Erythroblast (primary cell): ENCODE data around the gene CGAS.

Source experiments
- GATA1 ChIP-seq: IDR thresholded peaks from 2 replicates; pipeline ENCODE4 v1.6.1; 2011; ENCODE audit warnings: low read depth, mild to moderate bottlenecking, control low read depth, low read length, moderate library complexity
- POLR2A ChIP-seq: IDR thresholded peaks from 2 replicates; pipeline ENCODE4 v1.6.1; 2011; ENCODE audit warnings: mild to moderate bottlenecking, low read length

DNA sequence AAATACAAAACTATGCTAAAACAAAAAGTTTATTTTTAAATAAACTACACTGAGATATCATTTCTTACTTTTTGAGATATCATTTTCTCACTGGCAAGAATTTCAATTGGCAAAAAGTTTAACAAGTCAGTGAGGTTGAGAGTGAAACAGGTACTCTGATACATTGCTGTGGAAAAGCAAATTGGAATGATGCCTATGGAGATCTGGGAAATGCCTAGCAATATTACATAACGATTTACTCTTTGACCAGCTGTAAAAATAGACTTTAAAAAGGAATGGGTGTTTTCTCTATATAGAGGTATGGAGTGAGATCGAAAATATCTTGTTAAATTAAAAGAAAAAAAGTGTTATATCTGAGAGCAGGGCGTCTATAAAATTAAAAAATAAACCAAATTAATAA lies 16.9 kb downstream of the CGAS start:
- no peak for TF ChIP-seq POLR2A
- TF ChIP-seq GATA1, result no peak
